GM19395 (cell line): Measurements from ENCODE around the gene AK3.
A peak's percentile ranks its signal among the peaks of the same experiment; 100 is the strongest.

Source experiments
- ATAC-seq: cut with Tn5 transposase; IDR thresholded peaks from one replicate; pipeline ENCODE4 v1.9.1; 2021; ENCODE audit warnings: mild to moderate bottlenecking, moderate library complexity; ENCODE audit not compliant: unreplicated experiment

Gene AK3

DNA sequence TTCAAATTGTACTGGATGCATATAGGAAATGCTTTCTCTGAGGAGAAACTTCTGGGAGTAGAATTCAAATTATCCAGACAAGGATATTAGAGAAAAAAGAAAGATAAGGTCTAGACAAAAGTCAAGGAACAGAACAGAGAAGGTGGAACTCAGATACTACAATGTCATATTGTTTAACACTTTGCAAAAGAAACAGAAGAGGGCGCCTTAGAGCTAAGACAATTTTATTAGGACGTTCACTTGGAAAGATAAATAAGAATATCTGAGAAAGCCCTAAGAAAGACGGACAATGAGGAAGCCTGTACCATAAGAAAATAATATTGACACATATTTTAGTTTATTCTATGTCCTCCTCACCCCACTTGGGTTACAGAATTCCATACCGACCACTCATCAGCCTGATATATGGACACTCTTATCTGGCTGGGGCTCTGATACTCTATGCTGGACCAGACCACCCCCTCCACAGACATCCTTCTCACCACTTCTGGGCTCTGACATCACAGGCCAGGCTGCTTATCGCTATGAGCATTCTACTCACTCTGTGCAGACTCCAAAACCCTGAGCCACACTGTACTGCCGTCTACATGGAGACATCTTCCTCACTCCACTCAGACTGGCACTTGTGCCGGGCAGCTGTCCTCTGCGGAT is 9.1 kb upstream of the AK3 start:
- ATAC-seq: no peak

DNA sequence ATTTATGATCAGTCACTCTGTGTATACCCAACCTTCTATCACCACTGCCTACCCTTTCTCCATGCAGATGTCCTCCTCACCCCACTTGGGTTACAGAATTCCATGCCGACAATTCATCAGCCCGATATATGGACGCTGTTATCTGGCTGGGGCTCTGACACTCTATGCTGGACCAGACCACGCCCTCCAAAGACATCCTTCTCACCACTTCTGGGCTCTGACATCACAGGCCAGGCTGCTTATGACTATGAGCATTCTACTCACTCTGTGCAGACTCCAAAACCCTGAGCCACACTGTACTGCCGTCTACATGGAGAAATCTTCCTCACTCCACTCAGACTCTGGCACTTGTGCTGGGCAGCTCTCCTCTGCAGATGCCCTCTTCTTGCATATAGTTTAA is 7.6 kb upstream of the AK3 start:
- no peak for ATAC-seq

- ATAC-seq: no peak
These were observed 5.5 kb upstream of the AK3 start for GRCh38 chr9:4746278-4747030.

- no peak for ATAC-seq
These were observed 2.3 kb upstream of the AK3 start for GRCh38 chr9:4743131-4743875.

DNA sequence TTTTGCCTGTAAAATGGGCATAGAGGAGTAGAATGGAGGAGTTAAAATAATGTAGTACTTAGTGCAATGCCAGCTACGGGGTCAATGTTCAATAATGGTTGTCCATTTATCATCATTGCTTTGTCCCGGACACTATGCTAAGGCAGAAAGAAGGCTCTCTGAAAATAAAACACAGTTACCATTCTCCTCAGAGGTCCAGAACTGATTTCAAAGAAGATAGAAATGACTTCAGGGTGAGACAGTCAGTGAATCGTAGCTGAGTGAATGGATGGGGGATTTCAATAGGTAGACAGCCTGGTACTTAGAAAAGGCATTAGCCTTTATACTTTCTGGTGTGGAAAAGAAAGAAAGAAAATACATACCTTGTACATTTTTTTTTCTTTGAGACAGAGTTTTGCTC is 1.2 kb upstream of the AK3 start:
- no peak for ATAC-seq

- ATAC-seq: peak; percentile 5
These were observed 525 bp upstream of the AK3 start for GRCh38 chr9:4741365-4742089.

DNA sequence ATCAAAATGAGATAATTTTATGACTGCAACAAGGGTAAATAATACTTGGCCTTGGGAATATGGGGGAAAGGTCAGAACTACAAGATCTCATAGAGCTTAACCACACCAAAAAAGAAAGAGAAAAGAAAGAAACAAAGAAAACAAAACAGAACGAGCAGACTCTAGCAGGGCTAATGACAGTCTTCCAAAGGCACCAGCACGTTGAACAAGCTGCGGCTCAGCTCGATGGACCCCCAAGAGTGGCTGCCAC is 689 bp downstream of the AK3 start:
- ATAC-seq: no peak

GRCh38 chr9:4739587-4740387 is 1.2 kb downstream of the AK3 start:
- no peak for ATAC-seq

DNA sequence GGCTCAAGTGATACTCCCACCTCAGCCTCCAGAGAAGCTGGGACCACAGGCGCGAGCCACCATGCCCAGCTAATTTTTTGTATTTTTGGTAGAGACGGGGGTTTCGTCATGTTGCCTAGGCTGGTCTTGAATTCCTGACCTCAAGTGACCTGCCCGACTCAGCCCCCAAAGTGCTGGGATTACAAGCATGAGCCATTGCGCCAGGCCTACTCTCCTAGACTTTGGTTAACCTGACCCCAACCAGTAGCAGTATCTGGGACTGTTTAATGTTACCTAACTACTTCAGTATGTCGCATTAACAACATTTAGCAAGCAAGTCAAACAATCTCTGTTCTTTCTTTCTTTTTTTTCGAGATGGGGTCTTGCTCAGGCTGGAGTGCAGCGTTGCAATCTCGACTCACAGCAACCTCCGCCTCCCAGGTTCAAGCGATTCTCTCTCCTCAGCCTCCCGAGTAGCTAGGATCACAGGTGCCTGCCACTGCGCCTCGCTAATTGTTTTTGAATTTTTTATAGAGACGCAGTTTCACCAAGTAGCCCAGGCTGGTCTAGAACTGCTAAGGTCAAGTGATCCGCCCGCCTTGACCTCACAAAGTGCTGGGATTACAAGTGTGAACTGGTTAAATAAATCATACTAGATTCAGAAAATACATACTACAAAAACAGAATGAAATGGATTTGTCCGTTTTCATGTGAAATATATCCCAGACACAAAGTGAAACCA is 2.0 kb downstream of the AK3 start:
- no peak for ATAC-seq

DNA sequence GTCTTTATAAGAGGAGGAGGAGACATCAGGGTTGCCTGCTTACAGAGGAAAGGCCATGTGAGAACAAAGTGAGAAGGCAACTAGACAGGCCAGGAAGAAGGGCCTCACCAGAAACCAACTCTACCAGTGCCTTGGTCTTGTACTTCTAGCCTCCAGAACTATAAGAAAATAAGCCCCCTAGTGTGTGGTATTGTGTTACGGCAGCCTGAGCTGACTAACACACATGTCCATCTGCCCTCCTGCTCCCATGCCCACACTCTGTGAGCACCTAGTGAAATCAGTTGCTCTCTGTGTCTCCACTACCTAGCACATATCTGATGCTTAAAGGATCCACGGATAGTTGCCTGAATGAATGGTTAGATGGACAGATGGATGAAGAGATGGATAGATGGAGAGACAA is 6.9 kb downstream of the AK3 start:
- ATAC-seq: no peak

GRCh38 chr9:4732890-4733289 is 8.1 kb downstream of the AK3 start:
- no peak for ATAC-seq

GRCh38 chr9:4727593-4727992 is 13.4 kb downstream of the AK3 start:
- no peak for ATAC-seq

- no peak for ATAC-seq
These were observed 15.1 kb downstream of the AK3 start for GRCh38 chr9:4725706-4726442.

GRCh38 chr9:4721736-4722135 is 19.3 kb downstream of the AK3 start:
- no peak for ATAC-seq

DNA sequence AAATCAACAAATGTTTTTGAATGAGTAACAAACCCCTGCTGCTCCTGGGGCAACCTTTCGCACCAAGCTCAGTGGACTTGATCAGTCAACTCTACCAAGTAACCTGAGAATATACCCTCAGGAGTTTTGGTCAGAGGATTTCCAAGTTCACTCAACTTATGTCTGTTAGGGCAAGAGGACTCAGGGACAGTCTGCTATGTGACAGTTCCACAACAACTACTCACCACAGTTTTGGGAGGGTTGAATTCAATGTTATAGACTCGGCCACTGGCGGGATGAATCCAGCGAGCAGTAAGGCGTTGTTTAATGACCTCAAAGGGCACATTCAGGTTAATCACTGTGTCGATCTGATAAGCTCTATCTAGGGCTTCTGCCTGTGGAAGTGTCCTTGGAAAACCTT is 22.1 kb downstream of the AK3 start:
- ATAC-seq: no peak

- ATAC-seq: no peak
These were observed 23.2 kb downstream of the AK3 start for GRCh38 chr9:4717815-4718214.

DNA sequence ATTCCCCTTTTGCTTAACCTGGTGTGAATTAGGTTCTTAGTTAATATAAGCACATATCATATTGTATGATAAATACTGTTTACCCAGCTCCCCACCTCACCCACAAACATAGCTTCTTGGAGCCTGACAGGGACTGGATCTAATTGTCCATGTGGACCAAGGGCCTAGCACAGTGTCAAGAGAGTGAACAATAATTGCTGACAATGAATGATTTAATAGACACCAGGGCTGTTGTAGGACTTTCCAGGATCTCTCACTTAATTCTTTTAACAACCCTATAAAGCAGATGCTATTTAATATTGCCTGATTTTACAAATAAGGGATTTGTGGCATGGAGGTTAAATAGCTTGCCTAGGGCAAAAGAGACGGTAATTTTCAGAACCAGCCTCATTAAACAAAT is 24.8 kb downstream of the AK3 start:
- ATAC-seq: no peak

DNA sequence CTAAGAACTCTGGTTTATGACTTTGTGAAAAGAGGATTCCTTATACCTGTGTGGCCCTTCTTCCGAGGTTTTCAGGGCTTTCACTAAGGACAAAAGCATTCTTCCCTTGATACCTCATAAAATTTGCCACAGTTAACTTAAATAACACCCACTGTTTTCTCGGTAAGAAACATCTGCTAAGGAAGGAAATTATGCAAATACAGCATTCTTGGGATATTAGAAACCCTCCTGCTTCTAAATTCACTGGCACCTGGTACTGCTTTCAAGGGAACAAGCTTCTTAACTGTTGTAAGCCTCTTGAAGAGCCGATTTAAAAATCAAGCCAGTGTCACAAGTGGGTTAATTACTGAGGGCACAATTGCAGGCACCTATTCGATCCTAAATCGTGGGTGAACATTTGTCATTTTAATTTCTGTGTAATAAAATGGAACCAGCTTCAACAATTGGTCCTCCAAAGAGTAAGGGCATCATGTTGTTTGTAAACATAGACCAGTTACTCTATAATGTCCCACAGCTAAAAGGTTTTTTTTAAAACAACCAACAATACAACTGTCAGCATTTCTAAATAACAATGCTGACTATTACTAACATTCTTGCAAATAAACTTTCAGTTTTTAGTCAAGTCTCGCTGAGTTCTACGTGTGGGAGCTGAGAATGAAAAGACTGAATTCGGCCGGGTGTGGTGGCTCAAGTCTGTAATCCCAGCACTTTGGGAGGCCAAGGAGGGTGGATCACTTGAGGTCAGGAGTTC is 26.6 kb downstream of the AK3 start:
- no peak for ATAC-seq

DNA sequence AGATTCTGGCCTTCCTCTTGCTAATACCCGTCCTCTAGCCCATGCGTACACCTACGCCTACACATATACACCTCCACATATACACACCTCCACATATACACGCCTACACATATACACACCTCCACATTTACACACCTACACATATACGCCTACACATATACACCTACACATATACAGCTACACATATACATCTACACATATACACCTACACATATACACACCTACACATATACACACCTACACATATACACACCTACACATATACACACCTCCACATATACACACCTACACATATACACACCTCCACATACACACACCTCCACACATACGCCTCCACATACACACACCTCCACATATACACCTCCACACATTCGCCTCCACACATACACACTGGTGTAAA is 27.2 kb downstream of the AK3 start:
- no peak for ATAC-seq
